AG04450 (cell line): ENCODE measurements around the gene NDE1. TPM values are rescaled to one million over a fixed set of nuclear protein-coding genes. Genes with fewer than 3 reads are reported as not detected.

Experiments used
- CTCF ChIA-PET: fragments of 300-600, 350-600 bp; formaldehyde crosslinking; extraction: SDS; loops from one replicate; lab custom pipeline; 2022; ENCODE audit warnings: antibody characterized with exemption, inconsistent platforms; lab: Charles Lee
- POLR2A ChIA-PET: fragments of 350-600 bp; formaldehyde crosslinking; extraction: SDS; loops from one replicate; lab custom pipeline; 2021; ENCODE audit warnings: antibody characterized with exemption, inconsistent platforms; lab: Yijun Ruan, JAX
- DNase-seq: peaks from one replicate; pipeline ENCODE4 v3.0.0-alpha.2; 2011; ENCODE audit warnings: low read depth, low spot score
- H3K27ac ChIP-seq: one replicate; pipeline ENCODE4 v1.5.1; 2012; ENCODE audit warnings: low read depth, low read length, control low read depth
- H3K27me3 ChIP-seq: one replicate; pipeline ENCODE4 v1.6.0; 2012; ENCODE audit warnings: low read length; ENCODE audit not compliant: control insufficient read depth, insufficient read depth
- H3K4me3 ChIP-seq: 2 replicates; pipeline ENCODE4 v1.5.1; 2011; ENCODE audit warnings: mild to moderate bottlenecking, low read depth, low read length, control low read depth
- H3K9me3 ChIP-seq: 2 replicates; pipeline ENCODE4 v1.5.1; 2012; ENCODE audit warnings: low read length; ENCODE audit not compliant: control insufficient read depth, insufficient read depth
- polyA plus RNA-seq: library from polyadenylated mRNA; depleted of rRNA; stranded (reverse); fragments of >200 nt; gene quantifications from 2 replicates; pipeline ENCODE4 v1.2.3, GENCODE V29; 2011
- TF ChIP-seq, protein P1 (sequence below): IDR thresholded peaks from 2 replicates; pipeline ENCODE4 v1.5.1; 2011; ENCODE audit warnings: low read depth, low read length, control low read depth, inconsistent platforms

NDE1 gene
- polyA plus RNA-seq, 1 experiment = 29.9 TPM

DNA sequence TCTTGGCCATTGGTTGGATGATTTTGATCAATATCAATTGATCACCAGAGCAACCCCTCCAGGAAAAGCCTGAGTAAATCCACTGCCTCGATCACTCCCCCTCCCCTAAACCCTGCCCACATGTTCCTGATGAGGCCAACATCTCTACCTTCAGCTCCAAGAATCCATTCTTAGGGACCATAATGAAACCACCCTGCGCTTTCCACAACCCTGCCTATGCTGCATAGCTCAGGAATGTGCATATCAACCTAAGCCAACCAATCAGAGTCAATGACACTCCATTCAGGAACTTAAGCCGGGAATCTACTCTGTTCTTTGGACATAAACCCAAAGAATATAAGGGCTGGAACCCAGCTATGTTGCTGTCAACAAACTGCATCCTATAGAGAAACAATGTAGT is 120.5 kb downstream of the NDE1 start:
- ChIA-PET POLR2A (interaction anchor here (0.6 to 0.7 kb wide), 3 partner anchors 23 to 99 kb away, joined by 3 read pairs; no protein-coding TSS in a partner anchor), CTCF (interaction anchor here (0.5 to 0.8 kb wide), 2 partner anchors 14 to 357 kb away, joined by 7 to 8 read pairs; no protein-coding TSS in a partner anchor)
- H3K4me3 ChIP-seq = no peak overlapping the region
- TF ChIP-seq, protein P1, sequence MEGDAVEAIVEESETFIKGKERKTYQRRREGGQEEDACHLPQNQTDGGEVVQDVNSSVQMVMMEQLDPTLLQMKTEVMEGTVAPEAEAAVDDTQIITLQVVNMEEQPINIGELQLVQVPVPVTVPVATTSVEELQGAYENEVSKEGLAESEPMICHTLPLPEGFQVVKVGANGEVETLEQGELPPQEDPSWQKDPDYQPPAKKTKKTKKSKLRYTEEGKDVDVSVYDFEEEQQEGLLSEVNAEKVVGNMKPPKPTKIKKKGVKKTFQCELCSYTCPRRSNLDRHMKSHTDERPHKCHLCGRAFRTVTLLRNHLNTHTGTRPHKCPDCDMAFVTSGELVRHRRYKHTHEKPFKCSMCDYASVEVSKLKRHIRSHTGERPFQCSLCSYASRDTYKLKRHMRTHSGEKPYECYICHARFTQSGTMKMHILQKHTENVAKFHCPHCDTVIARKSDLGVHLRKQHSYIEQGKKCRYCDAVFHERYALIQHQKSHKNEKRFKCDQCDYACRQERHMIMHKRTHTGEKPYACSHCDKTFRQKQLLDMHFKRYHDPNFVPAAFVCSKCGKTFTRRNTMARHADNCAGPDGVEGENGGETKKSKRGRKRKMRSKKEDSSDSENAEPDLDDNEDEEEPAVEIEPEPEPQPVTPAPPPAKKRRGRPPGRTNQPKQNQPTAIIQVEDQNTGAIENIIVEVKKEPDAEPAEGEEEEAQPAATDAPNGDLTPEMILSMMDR = no peak
- H3K9me3 ChIP-seq = no peaks in the 10 kb centered on the region
- no peak overlapping the region for H3K27ac ChIP-seq
- peaks cover 5% of the 10 kb centered on the region for H3K27me3 ChIP-seq
- DNase-seq = peak; percentile 11

DNA sequence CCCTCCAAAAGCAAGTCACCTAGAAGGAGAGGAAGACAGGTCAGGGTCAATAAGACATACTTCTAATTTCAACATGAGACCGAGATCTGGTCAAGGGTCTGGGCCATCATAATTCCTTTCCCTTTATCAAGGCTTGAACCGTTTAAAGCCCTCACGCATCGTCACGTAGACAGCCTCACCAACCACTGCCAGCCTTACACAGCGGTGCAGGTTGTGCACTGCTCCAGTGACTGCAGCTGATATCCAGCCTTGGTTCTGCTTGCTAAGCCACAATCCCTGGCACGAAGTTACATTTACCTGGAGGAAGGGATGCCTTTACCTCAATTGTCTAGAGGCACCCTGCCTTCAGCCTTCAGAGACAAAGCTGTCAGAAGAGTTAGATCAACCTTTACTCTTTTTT is 121.6 kb downstream of the NDE1 start:
- Histone ChIP-seq H3K9me3 (no peaks in the 10 kb centered on the region), H3K27ac (no peak overlapping the region), H3K4me3 (no peak overlapping the region), H3K27me3 (peaks cover 10% of the 10 kb centered on the region)
- no peak for DNase-seq
- ChIA-PET CTCF (interaction anchor here (1.6 kb wide), 1 partner anchor 15 kb away, joined by 5 read pairs; no protein-coding TSS in a partner anchor), POLR2A (no interaction called here)
- TF ChIP-seq, protein P1 = no peak

DNA sequence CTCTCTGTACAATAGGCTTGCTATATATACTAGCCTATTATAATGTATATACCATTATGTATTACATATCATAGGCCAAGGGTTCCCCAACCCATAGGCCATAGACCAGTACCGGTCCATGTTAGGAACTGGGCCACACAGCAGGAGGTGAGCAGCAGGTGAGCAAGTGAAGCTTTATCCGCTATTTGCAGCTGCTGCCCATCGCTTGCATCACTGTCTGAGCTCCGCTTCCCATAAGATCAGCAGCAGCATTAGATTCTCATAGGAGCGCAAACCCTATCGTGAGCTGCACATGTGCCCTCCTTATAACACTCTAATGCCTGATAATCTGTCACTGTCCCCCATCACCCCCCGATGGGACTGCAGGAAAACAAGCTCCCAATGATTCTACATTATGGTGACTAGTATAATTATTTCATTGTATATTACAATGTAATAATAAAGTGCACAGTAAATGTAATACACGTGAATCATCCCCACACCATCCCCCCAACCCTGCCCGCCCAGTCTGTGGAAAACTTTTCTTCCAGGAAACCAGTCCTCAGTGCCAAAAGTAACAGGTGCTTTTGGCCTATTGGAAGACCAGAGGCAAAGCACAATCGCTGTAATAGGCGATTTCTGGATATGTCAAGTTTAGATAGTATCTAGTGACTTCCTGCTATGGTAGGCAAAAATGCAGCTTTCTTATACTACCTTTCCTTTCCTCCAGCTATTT is 122.7 kb downstream of the NDE1 start:
- Histone ChIP-seq H3K27me3 (peaks cover 12% of the 10 kb centered on the region), H3K9me3 (no peaks in the 10 kb centered on the region), H3K27ac (no peak overlapping the region), H3K4me3 (no peak overlapping the region)
- POLR2A ChIA-PET = interaction anchor here (0.6 kb wide), 1 partner anchor 233 kb away, joined by 3 read pairs; no protein-coding TSS in a partner anchor
- TF ChIP-seq, protein P1 = no peak
- no peak for DNase-seq
- CTCF ChIA-PET = interaction anchor here (0.5 to 1.6 kb wide), 4 partner anchors 16 to 355 kb away, joined by 3 to 6 read pairs (median 4); no protein-coding TSS in a partner anchor

DNA sequence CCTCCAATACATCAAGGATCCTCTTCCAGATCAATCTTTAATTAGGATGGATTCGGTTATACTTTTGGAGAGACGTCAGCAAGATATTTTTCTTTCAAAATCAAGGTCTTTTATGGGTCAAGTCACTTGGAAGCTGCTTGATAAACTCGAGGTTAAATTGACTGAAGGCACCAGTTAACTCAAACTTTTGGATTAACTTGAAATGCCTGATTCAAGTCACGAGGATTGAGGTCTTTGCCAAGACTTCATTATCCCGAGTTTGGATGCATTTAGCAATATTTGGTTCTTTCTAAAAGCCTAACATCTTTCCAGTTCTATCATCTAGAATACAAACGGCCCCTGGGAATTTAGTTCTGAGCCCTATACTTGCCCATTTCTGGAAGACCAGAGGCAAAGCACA is 123.9 kb downstream of the NDE1 start:
- DNase-seq = no peak
- TF ChIP-seq, protein P1 = no peak
- H3K27me3 ChIP-seq = peaks cover 13% of the 10 kb centered on the region
- ChIA-PET POLR2A (no interaction called here), CTCF (no interaction called here)
- H3K9me3 ChIP-seq = no peaks in the 10 kb centered on the region
- no peak overlapping the region for H3K4me3 ChIP-seq
- no peak overlapping the region for H3K27ac ChIP-seq

GRCh38 chr16:15775209-15775608 is 125.2 kb downstream of the NDE1 start:
- CTCF ChIA-PET = no interaction called here
- POLR2A ChIA-PET = no interaction called here
- TF ChIP-seq, protein P1 = no peak
- H3K4me3 ChIP-seq = no peak overlapping the region
- no peak for DNase-seq
- peaks cover 15% of the 10 kb centered on the region for H3K27me3 ChIP-seq
- H3K27ac ChIP-seq = no peak overlapping the region
- H3K9me3 ChIP-seq = no peaks in the 10 kb centered on the region
